ENCODE data around the gene DOCK9.

DNA sequence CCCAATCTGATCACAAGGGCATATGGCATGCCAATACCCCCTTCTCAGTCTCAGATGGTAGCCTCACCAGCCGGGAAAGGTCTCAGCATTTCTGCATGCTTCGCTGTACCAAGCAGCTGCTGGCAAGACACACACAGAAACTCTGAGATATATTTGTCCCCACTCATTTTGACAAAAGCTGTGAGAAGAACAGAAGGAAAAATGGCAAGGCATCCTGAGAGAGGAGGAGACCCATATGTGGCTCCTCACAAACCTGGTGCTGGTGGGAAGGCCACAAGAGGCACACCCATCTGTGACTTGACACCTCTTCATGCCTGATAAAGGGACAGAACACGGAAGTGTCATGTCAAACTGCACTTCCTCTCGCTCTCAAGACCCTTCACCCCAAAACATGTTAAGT lies 36.7 kb upstream of the DOCK9 start:
- TF ChIP-seq CTCF (IDR thresholded peaks at IDR 0.05; ENCODE audit: extremely low read depth in 1 of 2, insufficient read depth in 1 of 2, low read depth in 1 of 2, low read length in 2 of 2) (no peak), POLR2A (IDR thresholded peaks at IDR 0.05; ENCODE audit: low read depth, low read length) (no peak), MYC (IDR thresholded peaks at IDR 0.05; ENCODE audit: low read depth, low read length) (no peak), EZH2 (IDR thresholded peaks at IDR 0.05; ENCODE audit: borderline replicate concordance, low read depth, low read length, severe bottlenecking) (no peak), POLR2AphosphoS5 (IDR thresholded peaks at IDR 0.05; ENCODE audit: insufficient read depth, low read depth, low read length) (no peak)
- TF ChIP-seq, protein P1, sequence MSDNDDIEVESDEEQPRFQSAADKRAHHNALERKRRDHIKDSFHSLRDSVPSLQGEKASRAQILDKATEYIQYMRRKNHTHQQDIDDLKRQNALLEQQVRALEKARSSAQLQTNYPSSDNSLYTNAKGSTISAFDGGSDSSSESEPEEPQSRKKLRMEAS (IDR thresholded peaks at IDR 0.05; ENCODE audit: insufficient read depth, insufficient read length) = no peak

Data from endothelial cell of umbilical vein (primary cell).